SJCRH30 (cell line): ENCODE measurements around the gene TSC22D3. TPM values are rescaled to one million over a fixed set of nuclear protein-coding genes. Genes with fewer than 3 reads are reported as not detected.
A peak's percentile ranks its signal among the peaks of the same experiment; 100 is the strongest.
"Not testable (repeated sequence)": the region's sequence is repeated elsewhere in the genome, so short reads cannot be mapped to it uniquely, and the experiment has no call there.

Experiments used
- DNase-seq, 2 experiments: peaks; one replicate each; pipeline ENCODE4 v3.0.0-alpha.2; 2015 to 2020
- H3K27ac ChIP-seq: fragments of 250-450 bp; sonication (Bioruptor Pico); 2 replicates; pipeline ENCODE4 v1.5.1; 2020; ENCODE audit warnings: mild to moderate bottlenecking, moderate library complexity
- H3K27me3 ChIP-seq: fragments of 250-450 bp; sonication (Bioruptor Pico); 2 replicates; pipeline ENCODE4 v1.5.1; 2020; ENCODE audit warnings: mild to moderate bottlenecking, moderate library complexity
- H3K36me3 ChIP-seq: fragments of 250-450 bp; sonication (Bioruptor Pico); 2 replicates; pipeline ENCODE4 v1.5.1; 2020; ENCODE audit warnings: mild to moderate bottlenecking, moderate library complexity
- H3K4me1 ChIP-seq: fragments of 250-450 bp; sonication (Bioruptor Pico); 2 replicates; pipeline ENCODE4 v1.5.1; 2020; ENCODE audit warnings: mild to moderate bottlenecking, moderate library complexity
- H3K4me3 ChIP-seq: fragments of 250-450 bp; sonication (Bioruptor Pico); 2 replicates; pipeline ENCODE4 v1.5.1; 2020; ENCODE audit warnings: mild to moderate bottlenecking, moderate library complexity
- H3K9me3 ChIP-seq: fragments of 250-450 bp; sonication (Bioruptor Pico); replicated peaks from 2 replicates; pipeline ENCODE4 v1.5.1; 2020; ENCODE audit warnings: mild to moderate bottlenecking, moderate library complexity
- total RNA-seq: library from RNA; depleted of rRNA; stranded (reverse); fragments of >200 nt; shearing (Covaris generic); gene quantifications from 2 replicates; pipeline ENCODE4 v1.2.3, GENCODE V29; 2014

Gene TSC22D3
- total RNA-seq, 1 experiment from 2014 or later: 29.0 TPM

GRCh38 chrX:107700790-107701189, 74.8 kb downstream of the TSC22D3 start:
- H3K9me3 ChIP-seq: no peaks in the 10 kb centered on the region
- peak in 1 of 2 experiments; percentile 54 for DNase-seq
- no peaks in the 10 kb centered on the region for H3K36me3 ChIP-seq
- peaks cover 17% of the 10 kb centered on the region for H3K4me1 ChIP-seq
- peak overlapping the region; percentile 83 for H3K27ac ChIP-seq
- no peaks in the 10 kb centered on the region for H3K27me3 ChIP-seq
- H3K4me3 ChIP-seq: no peak overlapping the region

- Histone ChIP-seq H3K27ac (peak overlapping the region; percentile 83), H3K9me3 (no peaks in the 10 kb centered on the region), H3K27me3 (no peaks in the 10 kb centered on the region), H3K4me3 (no peak overlapping the region), H3K4me1 (peaks cover 17% of the 10 kb centered on the region), H3K36me3 (no peaks in the 10 kb centered on the region)
- DNase-seq: peak; percentile 48 to 74
Observed at GRCh38 chrX:107700317-107700774, 75.2 kb downstream of the TSC22D3 start.

- peaks cover 17% of the 10 kb centered on the region for H3K4me1 ChIP-seq
- DNase-seq: no peak
- no peaks in the 10 kb centered on the region for H3K9me3 ChIP-seq
- no peak overlapping the region for H3K27ac ChIP-seq
- no peaks in the 10 kb centered on the region for H3K36me3 ChIP-seq
- H3K27me3 ChIP-seq: no peaks in the 10 kb centered on the region
- no peak overlapping the region for H3K4me3 ChIP-seq
Observed at GRCh38 chrX:107699616-107700015, 76.0 kb downstream of the TSC22D3 start.

- H3K27ac ChIP-seq: no peak overlapping the region
- H3K4me1 ChIP-seq: peaks cover 10% of the 10 kb centered on the region; the same call in 1 of the 2 replicates
- DNase-seq: no peak
- H3K4me3 ChIP-seq: no peak overlapping the region
- H3K36me3 ChIP-seq: no peaks in the 10 kb centered on the region
- no peaks in the 10 kb centered on the region for H3K27me3 ChIP-seq
- H3K9me3 ChIP-seq: no peaks in the 10 kb centered on the region
Observed at GRCh38 chrX:107691024-107691448, 84.6 kb downstream of the TSC22D3 start.

- H3K27me3 ChIP-seq: no peaks in the 10 kb centered on the region
- H3K9me3 ChIP-seq: no peaks in the 10 kb centered on the region
- H3K4me3 ChIP-seq: no peak overlapping the region
- no peaks in the 10 kb centered on the region for H3K36me3 ChIP-seq
- H3K4me1 ChIP-seq: peaks cover 10% of the 10 kb centered on the region; the same call in 1 of the 2 replicates
- H3K27ac ChIP-seq: no peak overlapping the region
- no peak for DNase-seq
Observed at GRCh38 chrX:107687445-107687844, 88.1 kb downstream of the TSC22D3 start.

GRCh38 chrX:107686792-107687191, 88.8 kb downstream of the TSC22D3 start:
- peaks cover 10% of the 10 kb centered on the region; the same call in 1 of the 2 replicates for H3K4me1 ChIP-seq
- no peaks in the 10 kb centered on the region for H3K9me3 ChIP-seq
- H3K27ac ChIP-seq: no peak overlapping the region
- no peaks in the 10 kb centered on the region for H3K36me3 ChIP-seq
- H3K27me3 ChIP-seq: no peaks in the 10 kb centered on the region
- H3K4me3 ChIP-seq: no peak overlapping the region
- peak; percentile 31 to 73 for DNase-seq

GRCh38 chrX:107686026-107686425, 89.6 kb downstream of the TSC22D3 start:
- H3K27ac ChIP-seq: no peak overlapping the region
- H3K9me3 ChIP-seq: no peaks in the 10 kb centered on the region
- no peak for DNase-seq
- H3K27me3 ChIP-seq: no peaks in the 10 kb centered on the region
- H3K4me1 ChIP-seq: peaks cover 10% of the 10 kb centered on the region; the same call in 1 of the 2 replicates
- H3K4me3 ChIP-seq: no peak overlapping the region
- no peaks in the 10 kb centered on the region for H3K36me3 ChIP-seq

- not testable (repeated sequence) for H3K27me3 ChIP-seq, H3K9me3 ChIP-seq, H3K27ac ChIP-seq, H3K4me3 ChIP-seq, DNase-seq, H3K4me1 ChIP-seq, H3K36me3 ChIP-seq
Observed at GRCh38 chrX:107685586-107685985, 90.0 kb downstream of the TSC22D3 start.

- peak; percentile 13 to 48 for DNase-seq
- H3K9me3 ChIP-seq: no peaks in the 10 kb centered on the region
- H3K36me3 ChIP-seq: no peaks in the 10 kb centered on the region
- peaks cover 10% of the 10 kb centered on the region; the same call in 1 of the 2 replicates for H3K4me1 ChIP-seq
- H3K27me3 ChIP-seq: no peaks in the 10 kb centered on the region
- no peak overlapping the region for H3K27ac ChIP-seq
- no peak overlapping the region for H3K4me3 ChIP-seq
Observed at GRCh38 chrX:107684956-107685385, 90.6 kb downstream of the TSC22D3 start.

GRCh38 chrX:107683931-107684330, 91.7 kb downstream of the TSC22D3 start:
- Histone ChIP-seq H3K9me3 (no peaks in the 10 kb centered on the region), H3K36me3 (no peaks in the 10 kb centered on the region), H3K4me1 (peaks cover 13% of the 10 kb centered on the region), H3K27ac (no peak overlapping the region), H3K4me3 (no peak overlapping the region), H3K27me3 (no peaks in the 10 kb centered on the region)
- no peak for DNase-seq

GRCh38 chrX:107683124-107683895, 92.3 kb downstream of the TSC22D3 start:
- Histone ChIP-seq H3K27me3 (no peaks in the 10 kb centered on the region), H3K36me3 (no peaks in the 10 kb centered on the region), H3K4me3 (no peak overlapping the region), H3K27ac (no peak overlapping the region), H3K9me3 (no peaks in the 10 kb centered on the region), H3K4me1 (peaks cover 15% of the 10 kb centered on the region)
- DNase-seq: no peak

GRCh38 chrX:107682256-107682655, 93.3 kb downstream of the TSC22D3 start:
- no peaks in the 10 kb centered on the region for H3K27me3 ChIP-seq
- H3K4me3 ChIP-seq: no peak overlapping the region
- DNase-seq: no peak
- no peak overlapping the region for H3K27ac ChIP-seq
- H3K4me1 ChIP-seq: peaks cover 13% of the 10 kb centered on the region
- H3K9me3 ChIP-seq: no peaks in the 10 kb centered on the region
- no peaks in the 10 kb centered on the region for H3K36me3 ChIP-seq

- Histone ChIP-seq H3K9me3 (no peaks in the 10 kb centered on the region), H3K27me3 (no peaks in the 10 kb centered on the region), H3K27ac (no peak overlapping the region), H3K36me3 (no peaks in the 10 kb centered on the region), H3K4me3 (no peak overlapping the region), H3K4me1 (peaks cover 5% of the 10 kb centered on the region)
- peak; percentile 48 to 62 for DNase-seq
Observed at GRCh38 chrX:107678957-107679740, 96.4 kb downstream of the TSC22D3 start.

GRCh38 chrX:107677909-107678308, 97.7 kb downstream of the TSC22D3 start:
- Histone ChIP-seq H3K27me3 (no peaks in the 10 kb centered on the region), H3K9me3 (no peaks in the 10 kb centered on the region), H3K4me3 (no peak overlapping the region), H3K4me1 (peaks cover 10% of the 10 kb centered on the region), H3K27ac (no peak overlapping the region), H3K36me3 (no peaks in the 10 kb centered on the region)
- DNase-seq: no peak

- Histone ChIP-seq H3K9me3 (no peaks in the 10 kb centered on the region), H3K4me1 (peaks cover 10% of the 10 kb centered on the region), H3K36me3 (no peaks in the 10 kb centered on the region), H3K4me3 (peak overlapping the region; percentile 57), H3K27me3 (no peaks in the 10 kb centered on the region), H3K27ac (peak overlapping the region; percentile 61)
- peak; percentile 27 to 40 for DNase-seq
Observed at GRCh38 chrX:107677501-107677901, 98.1 kb downstream of the TSC22D3 start.
